Measurements from ENCODE around the gene EVI5L.
"Not testable (repeated sequence)": the region's sequence is repeated elsewhere in the genome, so short reads cannot be mapped to it uniquely, and the experiment has no call there.

The EVI5L gene

DNA sequence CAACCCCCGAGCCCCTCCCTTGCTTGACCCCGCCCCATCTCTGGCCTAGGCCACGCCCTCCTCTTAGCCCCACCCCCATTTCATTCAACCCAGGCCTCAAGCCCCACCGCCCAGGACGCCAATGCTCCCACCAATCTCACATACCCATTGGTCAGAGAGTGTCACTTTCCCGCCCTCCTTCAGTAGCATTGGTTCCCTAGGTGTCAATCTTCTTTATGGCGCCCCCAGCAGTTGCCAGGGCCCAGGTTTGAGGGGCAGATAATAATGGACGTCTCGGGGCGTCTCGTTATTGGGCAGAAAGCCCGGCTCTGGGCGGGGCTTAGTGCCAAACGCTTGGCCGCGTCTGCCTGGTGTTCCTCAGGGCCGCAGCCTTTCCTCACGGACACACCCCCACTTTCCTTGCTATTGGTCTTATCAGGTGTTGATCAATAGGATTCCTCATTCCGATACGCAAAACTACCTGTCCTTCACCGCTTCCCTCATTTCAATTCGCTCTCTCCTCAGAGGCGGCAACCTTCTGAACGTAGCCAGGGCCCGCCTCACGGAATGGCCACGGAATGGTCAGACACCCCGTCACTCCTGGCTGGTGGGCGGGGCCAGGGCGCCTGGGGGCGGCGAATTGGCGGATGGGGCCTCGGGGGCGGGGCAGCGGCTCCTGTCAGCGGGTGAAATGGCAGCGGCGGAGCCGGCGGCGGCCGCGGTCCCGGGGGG is at the start of gene EVI5L:
Gene EVI5L (plus strand): TSS at position 658 of the 711 bp plus-strand sequence. CDS start 16,325 bp downstream, outside the sequence.
- DNase-seq = peak; percentile 99

DNA sequence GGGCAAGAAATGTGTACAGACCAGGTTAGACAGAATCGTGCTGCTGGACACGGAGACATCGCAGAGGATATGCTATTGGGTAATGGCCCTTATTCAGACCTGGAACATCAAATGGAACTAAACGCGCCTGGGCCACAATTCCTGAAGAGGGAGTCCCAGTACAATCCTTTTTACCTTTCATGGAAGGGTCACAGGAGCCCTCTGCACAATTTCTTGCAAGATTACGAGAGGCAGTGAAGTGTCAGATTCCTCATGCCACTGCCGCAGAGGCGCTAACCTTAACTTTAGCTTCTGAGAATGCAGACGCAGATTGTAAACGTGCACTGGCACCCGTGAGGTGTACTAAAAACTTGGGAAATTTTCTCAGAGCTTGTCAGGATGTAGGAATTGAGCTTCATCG is 48.9 kb upstream of the EVI5L start:
- DNase-seq = no peak

DNA sequence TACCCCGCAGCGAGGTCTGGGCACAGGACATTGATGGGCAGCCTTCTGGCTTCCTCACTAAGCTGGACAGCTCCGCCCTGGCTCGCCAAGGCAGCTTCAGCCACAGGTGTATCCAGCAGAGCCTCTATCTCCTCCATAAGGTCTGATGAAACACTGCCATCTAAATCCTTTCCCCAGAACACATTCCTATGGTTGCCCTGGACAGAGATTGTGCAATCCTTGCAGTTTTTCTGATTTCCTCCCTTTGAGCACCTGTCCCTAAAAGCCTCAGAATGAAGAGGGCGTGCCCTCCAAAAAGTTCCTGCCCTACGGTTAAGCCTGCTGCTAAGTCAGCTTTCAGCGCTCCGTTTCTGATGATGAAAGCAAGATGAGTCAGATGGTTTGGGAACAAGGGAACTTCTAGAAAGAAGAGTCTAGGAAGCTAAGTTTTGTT is 46.0 kb upstream of the EVI5L start:
- no peak for DNase-seq

DNA sequence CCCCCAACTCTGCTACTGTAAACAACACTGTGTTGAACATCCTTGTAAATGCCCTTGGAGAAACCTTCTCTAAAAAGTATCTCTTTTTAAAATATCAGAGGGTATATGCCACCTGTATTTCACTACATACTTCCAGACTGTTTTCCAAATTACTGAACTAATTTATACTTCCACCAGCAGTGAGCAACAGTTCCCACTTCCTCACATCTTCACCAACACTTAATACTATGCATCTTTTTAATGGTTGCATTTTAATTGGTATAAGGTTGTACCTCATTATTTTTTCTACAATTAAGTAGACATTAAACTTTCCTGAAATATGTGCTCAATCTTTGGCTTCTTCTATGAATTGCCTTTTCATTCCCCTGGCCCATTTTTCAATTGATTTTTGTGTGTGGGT is 45.2 kb upstream of the EVI5L start:
- DNase-seq = no peak

DNA sequence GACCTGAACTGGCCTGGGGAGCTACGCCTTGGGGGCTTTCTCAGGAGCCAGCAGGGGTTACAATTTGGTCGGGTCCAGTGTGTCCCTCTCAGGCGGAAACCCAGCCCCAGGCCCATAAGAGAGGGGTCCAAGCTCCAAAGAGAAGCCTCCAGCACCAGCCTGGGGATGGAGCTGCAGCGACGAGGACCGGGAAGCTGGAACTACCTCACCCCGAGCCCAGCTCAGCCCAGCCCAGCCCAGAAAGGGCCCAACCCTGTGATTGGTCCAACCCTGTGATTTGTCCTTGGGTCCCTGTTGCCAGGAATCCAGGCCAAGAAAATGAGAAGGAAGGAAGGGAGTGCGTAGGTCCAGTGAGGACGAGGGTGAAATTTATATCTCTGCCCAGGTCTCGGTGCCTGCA is 42.9 kb upstream of the EVI5L start:
- DNase-seq = no peak

DNA sequence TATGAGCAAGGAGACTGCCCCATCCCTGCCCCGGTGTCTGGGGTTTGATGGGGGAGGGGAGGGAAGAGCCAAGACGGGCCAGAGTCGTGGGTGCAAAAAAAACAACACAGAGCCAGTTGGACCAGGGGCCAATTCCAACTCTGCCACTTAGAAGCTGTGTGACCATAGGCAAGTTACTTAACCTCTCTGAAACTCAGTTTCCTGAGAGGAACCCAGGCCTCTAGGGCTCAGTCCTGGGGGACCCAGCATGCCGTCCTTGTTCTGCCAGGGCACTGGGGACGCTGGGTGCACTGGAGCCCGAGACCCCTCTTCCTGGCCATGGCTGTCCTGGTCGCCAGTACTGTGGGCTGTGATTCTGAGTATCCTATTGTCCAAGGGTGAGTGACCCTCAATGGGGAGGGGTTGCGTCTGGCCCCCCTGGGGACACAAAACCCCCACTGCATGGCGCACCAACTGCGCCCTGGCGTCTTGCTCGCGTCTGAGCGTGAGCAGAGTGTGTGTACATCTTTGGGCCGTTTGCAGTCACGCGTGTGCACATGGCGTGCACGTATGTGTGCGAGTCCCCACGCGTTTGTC is 42.3 kb upstream of the EVI5L start:
- DNase-seq = no peak

DNA sequence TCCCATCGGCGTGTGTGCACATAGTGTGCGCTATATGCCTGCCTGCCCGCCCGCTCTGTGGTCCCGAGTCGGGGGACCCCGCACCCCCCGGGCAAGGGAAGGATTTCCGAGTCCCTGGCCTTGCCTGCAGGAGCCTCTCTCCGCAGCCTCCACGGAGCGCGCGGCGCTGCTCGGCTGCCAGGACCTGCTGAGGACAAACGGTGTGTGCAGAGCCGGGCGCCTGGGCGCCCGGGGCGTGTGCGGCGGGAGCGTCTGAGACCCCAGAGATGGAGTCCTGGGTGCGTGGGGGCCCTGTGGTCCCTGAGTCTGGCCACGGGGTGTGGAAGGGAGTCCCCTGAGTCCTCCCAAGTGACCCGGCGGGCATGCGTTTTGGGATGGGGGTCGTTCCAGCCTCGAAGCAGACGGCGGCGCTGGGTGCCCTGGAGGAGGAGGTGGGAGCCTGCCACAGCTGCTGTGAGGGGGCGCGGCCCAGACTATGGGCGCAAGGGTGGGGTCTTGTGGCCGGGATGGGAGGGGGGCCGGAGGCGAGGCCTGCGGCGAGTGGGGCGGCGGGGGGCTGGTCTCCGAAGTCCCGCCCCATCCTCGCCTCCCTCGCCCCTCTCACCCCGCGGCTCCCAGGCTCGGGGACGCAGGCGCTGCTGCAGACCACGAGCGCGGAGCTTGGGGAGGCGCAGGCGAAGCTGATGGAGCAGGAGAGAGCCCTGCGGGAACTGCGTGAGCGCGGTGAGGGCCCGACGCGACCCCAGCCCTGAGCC is 41.7 kb upstream of the EVI5L start:
- DNase-seq = no peak

DNA sequence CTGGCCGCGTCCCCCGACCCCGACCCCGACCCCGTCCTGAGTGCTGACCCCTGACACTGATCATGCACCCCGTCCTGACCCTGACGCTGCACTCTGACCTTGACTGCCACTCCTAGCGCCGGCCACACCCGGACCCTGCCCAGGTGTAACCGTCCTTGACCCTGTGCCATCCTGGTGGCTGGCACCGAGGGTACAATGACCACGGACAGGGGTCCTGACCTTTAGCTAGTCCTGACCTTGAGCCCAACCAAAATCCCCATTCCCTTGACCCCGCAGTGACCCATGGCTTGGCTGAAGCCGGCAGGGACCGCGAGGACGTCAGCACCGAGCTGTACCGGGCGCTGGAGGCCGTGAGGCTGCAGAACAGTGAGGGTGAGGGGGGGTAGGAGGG is 41.1 kb upstream of the EVI5L start:
- DNase-seq = no peak

DNA sequence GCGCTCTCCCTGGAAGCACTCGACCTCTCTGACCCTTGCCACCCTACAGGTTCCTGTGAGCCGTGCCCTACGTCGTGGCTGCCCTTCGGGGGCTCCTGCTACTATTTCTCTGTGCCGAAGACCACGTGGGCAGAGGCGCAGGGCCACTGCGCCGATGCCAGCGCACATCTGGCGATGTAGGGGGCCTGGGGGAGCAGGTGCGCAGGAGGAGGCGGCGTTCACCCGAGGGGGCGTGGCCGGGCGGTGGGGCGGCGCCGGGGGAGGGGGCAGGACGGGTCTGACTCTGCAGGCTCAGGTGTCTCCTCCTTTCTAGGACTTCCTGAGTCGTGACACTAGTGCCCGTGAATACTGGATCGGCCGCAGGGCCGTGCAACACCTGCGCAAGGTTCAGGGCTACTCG is 40.6 kb upstream of the EVI5L start:
- peak; percentile 17 for DNase-seq

DNA sequence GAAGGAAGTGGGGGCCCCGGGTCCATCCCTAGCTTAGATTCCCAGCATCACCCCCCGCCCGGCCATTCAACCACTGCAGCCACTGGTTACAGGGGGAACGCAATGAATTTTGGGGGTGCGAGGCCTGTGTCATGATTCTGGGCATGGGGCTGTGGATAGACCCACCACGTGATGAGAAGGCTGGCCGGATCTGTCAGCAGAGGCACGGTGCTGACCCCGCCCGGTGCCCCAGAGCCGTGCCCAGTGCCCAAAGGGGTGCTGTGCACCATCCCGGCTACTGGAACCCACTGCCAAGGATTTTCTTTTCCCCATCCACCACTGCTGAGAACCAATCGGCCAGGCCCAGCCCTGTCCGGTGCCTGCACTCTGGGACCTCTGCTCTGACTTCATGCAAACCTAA is 39.6 kb upstream of the EVI5L start:
- DNase-seq = no peak

DNA sequence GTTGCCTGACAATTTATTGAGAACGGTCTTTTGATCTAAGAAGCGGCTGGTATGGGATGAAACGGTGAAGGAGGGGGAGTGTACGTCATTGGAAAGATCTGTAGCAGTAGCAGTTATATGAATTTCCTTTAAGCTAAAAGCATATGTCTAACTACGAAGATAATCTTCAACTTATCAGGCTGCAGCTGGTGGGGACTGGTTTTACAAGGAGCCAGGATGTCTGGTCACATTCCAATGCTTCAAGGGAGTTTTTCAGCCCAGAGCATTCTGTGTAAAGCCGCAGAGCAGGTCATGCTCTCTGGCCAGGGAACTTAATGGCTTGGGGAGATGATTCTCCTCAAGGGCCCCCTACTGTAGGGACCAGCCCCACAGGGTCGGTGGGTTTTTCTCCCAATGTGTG is 37.7 kb upstream of the EVI5L start:
- DNase-seq = no peak

DNA sequence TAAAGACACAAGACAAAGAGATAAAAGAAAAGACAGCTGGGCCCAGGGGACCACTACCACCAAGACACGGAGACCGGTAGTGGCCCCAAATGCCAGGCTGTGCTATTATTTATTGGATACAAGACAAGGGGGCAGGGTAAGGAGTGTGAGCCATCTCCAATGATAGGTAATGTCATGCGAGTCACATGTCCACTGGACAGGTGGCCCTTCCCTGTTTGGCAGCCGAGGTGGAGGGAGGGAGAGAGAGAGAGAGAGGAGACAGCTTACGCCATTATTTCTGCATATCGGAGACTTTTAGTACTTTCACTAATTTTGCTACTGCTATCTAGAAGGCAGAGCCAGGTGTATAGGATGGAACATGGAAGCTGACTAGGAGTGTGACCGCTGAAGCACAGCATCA is 37.3 kb upstream of the EVI5L start:
- DNase-seq = not testable (repeated sequence)

DNA sequence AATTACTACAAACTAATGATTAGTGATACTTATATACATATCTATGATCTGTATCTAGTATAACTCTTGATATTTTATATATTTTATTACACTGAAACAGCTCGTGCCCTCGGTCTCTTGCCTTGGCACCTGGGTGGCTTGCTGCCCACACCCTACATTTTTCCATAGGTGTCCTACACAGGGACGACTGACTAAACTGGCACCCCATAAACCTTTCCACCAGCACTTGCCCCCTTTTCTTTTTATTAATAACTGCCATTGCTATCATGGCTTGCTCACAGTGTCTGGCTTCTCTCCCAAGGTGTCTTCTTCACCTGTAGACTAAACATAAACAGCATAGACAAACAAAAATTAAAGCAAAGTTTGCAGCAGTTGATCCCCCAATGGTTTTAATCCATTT is 36.5 kb upstream of the EVI5L start:
- no peak for DNase-seq

DNA sequence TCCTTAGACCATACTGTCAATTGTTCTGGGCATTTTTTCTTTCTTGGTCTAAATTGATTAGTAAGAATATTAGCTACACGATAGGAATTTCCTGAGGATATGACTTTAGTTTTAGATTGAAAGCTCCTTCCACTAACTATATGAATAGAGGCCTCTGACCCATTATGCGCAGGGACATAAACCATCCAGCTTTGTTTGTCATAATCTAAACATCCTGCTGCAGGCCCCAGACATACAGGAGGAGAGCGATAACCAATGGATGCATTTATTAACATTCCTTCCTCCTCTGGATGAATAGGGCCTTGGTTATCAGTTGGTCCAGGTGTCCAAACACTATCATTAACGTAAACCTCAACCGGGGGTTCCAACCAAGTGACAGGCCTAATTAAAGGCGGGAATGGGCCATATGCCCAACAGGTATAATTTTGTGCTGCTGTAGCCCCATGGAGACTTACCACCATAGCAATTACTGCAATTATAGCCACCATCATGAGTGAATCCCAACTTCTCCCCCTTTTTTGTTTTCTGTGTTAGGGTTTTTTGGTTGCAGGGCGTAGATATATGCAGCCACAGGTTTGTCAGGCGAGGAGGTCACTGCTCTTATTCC is 34.4 kb upstream of the EVI5L start:
- no peak for DNase-seq

DNA sequence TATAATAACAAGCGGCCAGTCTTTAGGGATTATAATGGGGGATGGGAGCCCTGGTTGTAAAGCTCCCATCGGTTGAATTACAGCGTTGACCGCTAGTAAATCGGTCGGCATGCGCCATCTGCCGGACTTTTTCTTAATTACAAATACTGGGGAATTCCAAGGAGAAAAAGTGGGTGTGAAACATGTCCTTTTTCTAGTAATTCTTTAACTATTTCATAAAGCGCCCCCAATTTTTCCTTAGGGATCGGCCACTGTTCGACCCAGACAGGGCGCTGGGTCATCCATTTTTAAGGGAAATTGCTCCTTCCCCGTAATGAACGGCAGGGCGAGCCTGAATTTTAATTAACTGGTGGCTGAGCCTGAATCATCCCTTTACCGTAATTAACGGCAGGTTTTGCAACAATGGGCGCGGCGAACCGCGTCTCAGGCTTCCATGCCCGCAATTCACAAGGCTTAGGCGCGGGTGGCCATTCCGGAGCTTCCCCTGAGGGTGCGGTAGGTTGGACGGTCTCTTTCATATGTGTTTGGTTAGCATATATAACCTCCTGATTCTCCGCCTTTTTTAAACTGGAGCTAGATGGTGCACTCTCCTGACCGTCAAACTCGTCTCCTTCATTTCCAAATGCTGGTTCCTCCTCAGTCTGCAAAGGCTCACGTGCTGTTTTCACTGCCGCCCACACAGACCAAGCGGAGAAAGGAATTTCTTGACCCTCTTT is 30.2 kb upstream of the EVI5L start:
- peak; percentile 46 for DNase-seq

DNA sequence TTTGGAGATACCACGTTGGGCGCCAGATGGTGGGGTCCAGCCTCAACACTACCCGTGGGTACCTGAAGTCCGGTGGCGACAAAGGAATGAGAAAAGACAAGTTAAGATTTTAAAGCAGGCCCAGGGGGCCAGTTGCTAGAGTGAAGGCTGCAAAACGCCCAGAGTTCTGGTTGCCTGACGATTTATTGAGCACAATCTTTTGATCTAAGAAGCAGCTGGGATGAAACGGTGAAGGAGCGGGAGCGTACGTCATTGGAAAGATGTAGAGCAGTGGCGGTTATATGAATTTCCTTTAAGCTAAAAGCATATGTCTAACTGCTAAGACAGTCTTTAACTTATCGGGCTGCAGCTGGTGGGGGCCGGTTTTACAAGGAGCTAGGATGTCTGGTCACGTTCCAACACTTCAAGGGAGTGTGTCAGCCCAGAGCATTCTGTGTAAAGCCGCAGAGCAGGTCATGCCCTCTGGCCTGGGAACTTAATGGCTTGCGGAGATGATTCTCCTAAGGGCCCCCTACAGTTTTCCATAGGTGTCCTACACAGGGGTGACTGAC is 28.9 kb upstream of the EVI5L start:
- DNase-seq = no peak

DNA sequence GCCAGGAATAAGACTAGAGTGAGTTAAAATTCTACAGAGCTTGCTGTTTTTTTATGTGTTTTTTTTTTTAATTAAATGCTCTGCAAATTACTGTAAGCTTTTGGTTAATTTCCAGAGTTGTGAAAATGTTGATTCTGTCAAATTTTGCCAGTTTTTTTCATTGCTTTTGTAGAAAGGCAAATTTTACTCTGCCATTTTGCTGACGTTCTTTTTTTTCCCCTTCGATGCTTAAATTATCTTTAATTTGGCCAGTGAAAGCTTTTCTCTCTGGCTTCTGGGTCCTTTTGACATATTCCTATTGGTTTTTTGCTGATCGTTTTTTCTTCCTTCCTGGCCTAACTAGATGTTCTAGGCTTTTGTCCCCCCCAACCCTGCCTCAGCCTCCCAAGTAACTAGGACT is 23.8 kb upstream of the EVI5L start:
- DNase-seq = no peak

DNA sequence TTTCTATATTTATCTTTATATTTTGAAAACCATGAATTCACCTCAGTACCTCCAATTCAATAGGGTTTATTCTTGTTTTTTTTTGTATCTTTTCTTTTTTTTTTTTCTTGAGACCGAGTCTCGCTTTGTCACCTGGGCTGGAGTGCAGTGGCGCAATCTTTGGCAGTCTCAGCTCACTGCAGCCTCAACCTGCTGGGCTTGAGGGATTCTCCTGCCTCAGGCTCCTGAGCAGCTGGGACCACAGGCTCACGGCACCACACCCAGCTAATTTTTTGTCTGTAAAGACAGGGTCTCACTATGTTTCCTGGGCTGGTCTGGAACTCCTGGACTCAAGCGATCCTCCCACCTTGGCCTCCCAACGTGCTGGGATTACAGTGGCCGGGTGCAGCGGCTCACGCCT is 23.1 kb upstream of the EVI5L start:
- no peak for DNase-seq

DNA sequence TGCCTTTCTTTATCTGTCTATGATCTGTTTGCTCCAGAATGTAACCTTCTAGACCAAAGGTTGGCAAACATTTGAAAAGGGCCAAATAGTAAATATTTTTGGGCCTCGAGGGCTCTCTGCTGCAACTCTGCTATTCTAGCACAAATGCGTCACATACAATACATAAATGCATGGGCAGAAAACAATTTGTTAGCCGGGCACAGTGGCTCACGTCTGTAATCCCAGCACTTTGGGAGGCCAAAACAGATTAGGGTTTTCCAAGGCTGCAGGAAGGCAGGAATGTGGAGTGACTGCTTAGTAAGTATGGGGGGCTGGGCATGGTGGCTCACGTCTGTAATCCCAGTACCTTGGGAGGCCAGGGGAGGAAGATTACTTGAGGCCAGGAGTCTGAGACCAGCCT is 21.9 kb upstream of the EVI5L start:
- DNase-seq = no peak

DNA sequence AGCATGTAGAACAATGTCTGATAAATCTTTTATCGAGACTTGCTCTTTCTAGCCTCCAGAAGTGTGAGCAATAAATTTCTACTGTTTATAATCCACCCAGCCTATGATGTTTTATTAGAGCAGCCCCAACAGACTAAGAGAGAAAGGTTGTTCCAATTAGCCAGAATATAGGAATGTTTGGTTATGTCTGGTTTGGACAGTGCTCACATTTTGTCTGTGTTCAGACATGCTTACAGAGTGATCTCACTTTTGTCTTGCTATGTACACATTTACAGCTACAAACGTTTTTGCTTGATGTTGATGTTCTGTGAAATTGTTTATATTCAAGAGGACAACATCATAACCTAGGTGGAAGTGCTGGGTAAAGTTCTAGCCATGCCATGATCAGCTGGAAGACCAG is 18.0 kb upstream of the EVI5L start:
- no peak for DNase-seq

DNA sequence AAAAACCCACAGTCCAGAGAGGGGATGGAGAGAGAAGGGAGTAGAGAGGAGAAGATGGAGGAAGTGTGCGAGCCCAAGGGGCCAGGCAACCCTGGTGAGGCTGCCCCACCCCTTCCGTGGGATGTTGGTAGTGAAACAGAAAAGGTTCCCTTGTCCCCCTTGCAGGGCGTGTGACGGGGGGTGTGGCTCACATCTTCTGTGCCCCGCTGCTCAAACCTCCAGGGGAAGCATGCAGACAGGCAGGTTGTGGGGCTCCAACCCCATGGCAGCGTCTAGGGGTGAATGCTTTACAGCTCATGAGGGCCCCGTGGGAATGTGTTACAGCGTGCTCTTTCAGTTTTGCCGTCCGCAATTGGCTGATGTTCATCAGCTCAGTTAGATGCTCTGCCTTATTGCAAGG is 14.7 kb upstream of the EVI5L start:
- no peak for DNase-seq

DNA sequence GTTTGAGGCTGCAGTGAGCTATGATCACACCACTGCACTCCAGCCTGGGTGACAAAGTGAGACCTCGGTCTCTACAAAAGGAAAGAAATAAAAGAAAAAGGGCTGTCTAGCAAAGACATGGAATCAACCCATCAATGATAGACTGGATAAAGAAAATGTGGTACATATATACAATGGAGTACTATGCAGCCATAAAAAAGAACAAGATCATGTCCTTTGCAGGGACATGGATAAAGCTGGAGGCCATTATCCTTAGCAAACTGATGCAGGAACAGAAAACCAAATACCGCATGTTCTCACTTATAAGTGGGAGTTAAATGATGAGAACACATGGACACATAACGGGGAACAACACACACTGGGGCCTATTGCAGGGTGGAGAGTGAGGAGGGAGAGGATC is 14.0 kb upstream of the EVI5L start:
- DNase-seq = not testable (repeated sequence)

DNA sequence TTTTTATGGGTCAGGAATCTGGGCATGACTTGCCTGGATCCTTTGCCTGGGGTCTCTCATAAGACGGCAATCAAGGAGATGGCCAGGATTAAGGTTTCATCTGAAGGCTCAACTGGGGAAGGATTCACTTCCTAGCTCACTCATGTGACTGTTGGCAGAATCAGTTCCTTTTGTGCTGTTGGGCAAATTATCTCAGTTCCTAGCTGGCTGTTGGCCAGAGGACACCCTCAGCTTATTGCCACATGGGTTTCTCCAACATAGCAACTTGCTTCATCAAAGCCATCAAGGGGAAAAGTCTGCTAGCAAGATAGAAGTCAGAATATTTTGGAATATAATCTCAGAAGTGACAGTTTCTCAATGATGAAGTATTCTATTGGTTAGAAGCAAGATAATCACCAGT is 12.2 kb upstream of the EVI5L start:
- DNase-seq = no peak
